Nasal cavity respiratory epithelium epithelial cell of viscerocranial mucosa (primary cell): ENCODE measurements around the gene TIMM50. TPM values are rescaled to one million over a fixed set of nuclear protein-coding genes. Genes with fewer than 3 reads are reported as not detected.

Source experiments
- total RNA-seq: library from RNA; depleted of rRNA; stranded (reverse); fragments of >200 nt; gene quantifications from 2 replicates; pipeline ENCODE4 v1.2.3, GENCODE V29; 2014

TIMM50 gene
- 52.6 and 82.4 TPM in 2 replicates for total RNA-seq

DNA sequence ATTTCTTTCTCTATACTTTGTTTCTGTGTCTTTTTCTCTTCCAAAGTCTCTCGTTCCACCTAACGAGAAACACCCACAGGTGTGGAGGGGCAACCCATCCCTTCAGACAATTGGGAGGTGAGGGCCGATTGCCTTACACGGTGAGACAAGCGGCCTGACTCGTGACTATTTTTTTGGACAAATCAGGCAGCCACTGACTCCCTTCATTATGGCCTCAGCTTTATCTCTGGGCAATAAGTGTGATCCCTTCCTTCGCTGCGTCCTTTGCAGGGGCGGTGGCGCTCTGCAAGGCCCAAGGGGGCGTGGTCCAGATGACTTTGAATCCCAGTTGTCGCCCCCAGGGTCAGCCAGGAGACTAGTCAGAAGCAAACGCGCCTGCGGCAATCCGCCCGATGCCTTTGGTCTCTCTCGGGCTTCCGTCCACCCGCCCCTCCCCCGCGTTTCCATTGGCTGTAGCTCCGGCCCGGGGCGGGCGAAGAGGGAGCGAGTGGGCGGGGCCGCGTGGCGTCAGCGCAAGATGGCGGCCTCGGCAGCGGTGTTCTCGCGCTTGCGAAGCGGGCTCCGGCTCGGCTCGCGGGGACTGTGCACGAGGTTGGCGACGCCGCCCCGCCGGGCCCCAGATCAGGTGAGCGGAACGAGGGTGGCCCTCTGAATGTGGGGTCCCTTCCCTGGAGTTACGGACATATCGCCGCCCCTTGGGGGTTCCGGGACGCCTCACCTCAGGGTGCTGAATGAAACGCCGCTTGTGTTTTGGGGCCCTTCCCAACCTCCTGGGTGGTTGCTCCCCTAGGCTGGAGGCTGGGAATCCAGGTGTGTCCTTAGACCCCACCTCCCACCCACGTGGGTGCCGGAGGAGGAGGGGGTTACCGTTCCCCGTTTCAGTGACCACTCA is at the start of gene TIMM50:
TSS of gene TIMM50 (plus strand) at position 502 of the 892 bp plus-strand sequence. CDS start at position 518, 16 bp downstream.

DNA sequence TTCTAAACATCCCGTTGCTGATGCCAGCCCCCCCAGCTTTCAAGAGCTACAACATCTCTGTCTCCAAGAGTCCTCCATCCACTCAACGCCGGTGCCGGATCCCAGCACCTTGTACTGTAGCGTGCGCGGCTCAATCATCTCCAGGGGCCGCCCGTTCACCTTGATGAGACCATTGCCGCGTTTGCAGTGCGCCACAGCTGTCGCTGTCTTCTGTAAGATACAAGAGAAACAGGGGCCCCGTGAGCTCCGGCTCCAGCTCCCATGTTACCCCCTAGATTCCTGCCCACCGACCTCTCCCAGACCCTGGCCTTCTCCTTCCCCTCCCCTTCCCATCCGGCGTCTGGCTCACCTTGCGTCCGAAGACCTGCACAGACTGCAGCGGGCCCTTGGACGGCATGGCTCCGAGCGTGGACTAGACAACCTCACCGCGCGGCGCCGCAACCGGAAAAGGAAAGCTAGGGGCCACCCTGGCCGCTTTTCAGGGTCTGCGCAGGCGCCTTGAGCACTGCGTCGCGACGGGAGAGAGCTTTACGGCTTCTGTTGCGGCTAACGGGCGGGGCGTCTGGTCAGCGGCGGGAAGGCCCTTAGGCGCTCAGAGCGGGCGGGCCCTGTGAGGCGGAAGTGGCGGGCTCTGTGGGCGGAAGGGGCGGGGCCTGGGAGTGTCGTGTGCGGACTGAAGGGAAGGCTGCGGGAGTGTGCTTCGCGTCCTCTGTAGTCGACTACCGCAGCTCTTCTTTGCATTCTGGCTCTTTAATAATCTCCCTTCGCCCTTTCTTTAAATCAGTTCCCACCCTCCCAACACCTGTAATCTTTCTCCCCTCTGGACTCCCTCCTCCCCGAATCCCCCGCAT is 44.9 kb upstream of the TIMM50 start, which contains the start of gene RPS16:
TSS of gene RPS16 (minus strand) at position 451 of the 851 bp plus-strand sequence. CDS start at position 397, 54 bp downstream.

DNA sequence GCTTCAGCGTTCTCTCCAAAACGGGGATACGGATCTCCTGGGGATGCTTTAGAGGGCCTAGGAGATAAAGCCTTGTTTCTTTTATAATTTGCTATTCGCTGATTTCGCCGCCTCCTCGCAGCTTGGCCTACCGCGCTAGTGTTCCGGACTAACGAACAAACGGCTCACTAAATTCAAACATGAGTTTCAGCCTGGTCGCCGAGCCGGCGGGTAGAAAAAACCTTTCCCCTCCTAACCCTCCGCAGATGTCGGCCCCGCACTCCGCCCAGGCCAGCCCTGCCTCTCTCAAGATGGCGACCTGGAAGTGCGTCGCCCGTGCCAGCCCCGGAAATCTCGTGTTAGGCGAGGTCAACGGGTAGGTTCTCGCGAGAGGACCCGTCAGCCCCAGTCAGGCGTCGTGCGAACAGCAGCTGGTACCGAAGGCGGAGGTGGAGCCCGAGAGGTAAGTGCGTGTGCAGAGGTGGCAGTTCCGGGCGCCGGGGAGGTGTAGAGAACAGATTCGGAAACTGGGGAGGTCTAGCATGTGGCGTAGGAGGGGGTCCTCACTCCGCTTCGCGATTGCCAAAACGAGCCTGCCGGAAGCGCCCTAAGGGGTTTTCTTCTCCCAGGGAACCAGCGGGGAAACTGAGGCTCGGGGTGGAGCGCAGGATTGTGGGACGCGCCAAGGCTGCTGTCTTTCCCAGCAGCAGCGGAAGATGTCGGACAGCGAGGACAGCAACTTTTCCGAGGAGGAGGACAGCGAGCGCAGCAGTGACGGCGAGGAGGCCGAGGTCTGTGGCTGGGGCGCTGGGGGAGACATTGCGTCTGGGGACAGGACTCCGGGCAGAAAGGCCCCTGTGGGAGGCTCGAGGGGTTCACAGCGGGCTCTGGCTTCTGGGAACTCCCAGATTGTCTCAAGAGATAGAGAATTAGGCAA is 35.2 kb upstream of the TIMM50 start, which contains the start of gene SUPT5H:
TSS of gene SUPT5H (plus strand) at position 387 of the 916 bp plus-strand sequence. CDS start at position 696, 309 bp downstream.

DNA sequence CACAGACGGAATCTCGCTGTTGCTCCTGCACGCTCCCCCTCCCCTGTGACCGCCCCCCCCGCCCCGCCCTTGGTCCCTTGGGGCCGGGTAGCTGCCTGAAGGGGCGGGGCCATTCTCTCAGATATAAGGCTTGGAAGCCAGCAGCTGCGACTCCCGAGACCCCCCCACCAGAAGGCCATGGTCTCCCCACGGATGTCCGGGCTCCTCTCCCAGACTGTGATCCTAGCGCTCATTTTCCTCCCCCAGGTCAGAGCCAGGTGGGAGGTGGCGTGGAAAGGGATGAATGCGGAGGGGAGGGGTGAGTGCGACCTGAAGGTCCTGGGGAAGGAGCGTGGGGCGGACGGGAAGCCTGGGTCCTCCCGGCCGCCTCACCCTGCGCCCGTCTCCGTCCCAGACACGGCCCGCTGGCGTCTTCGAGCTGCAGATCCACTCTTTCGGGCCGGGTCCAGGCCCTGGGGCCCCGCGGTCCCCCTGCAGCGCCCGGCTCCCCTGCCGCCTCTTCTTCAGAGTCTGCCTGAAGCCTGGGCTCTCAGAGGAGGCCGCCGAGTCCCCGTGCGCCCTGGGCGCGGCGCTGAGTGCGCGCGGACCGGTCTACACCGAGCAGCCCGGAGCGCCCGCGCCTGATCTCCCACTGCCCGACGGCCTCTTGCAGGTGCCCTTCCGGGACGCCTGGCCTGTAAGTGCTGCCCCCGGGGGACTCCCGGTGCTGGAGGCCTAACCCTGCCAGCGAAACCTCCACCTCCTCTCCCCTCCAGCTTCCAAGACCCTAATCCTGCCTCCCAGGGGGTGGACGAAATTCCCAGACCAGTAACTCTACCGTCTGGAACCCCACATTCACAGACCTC is 18.4 kb downstream of the TIMM50 start, which contains the start of gene DLL3:
TSS of gene DLL3 (plus strand) at position 150 of the 845 bp plus-strand sequence. CDS start at position 178, 28 bp downstream.

DNA sequence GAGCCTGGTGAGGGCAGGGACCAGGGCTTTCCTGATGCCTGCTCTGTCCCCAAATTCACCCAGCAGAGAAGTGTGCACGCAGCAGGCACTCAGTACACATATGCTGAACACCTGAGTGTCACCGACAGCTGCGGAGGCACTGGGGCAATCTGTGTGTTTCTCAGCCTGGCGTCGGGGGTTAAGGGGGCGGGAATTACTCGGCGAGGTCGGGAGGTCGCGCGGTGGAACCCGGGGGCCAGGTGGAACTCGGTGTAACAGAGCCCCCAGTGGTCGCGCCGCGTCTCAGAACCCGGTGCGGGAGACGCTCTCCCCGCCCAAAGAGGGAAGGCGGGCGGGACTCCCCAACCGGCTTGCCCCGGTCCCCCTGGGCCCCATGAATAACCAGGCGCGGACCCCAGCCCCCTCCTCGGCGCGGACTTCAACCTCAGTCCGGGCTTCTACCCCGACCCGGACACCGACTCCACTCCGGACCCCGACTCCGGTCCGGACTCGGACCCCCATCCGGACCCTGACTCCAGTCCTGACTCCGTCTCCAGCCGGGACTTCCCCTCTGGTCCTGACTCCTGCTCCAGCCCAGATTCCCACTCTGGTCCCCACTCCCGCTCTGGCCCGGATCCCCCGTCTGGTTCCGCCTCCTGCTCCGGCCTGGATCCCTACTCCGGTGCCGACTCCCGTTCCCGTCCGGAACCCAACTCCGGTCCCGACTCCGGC is 34.4 kb downstream of the TIMM50 start, which contains the start of gene SELENOV:
TSS of gene SELENOV (plus strand) at position 300 of the 711 bp plus-strand sequence. CDS start at position 374, 74 bp downstream.

DNA sequence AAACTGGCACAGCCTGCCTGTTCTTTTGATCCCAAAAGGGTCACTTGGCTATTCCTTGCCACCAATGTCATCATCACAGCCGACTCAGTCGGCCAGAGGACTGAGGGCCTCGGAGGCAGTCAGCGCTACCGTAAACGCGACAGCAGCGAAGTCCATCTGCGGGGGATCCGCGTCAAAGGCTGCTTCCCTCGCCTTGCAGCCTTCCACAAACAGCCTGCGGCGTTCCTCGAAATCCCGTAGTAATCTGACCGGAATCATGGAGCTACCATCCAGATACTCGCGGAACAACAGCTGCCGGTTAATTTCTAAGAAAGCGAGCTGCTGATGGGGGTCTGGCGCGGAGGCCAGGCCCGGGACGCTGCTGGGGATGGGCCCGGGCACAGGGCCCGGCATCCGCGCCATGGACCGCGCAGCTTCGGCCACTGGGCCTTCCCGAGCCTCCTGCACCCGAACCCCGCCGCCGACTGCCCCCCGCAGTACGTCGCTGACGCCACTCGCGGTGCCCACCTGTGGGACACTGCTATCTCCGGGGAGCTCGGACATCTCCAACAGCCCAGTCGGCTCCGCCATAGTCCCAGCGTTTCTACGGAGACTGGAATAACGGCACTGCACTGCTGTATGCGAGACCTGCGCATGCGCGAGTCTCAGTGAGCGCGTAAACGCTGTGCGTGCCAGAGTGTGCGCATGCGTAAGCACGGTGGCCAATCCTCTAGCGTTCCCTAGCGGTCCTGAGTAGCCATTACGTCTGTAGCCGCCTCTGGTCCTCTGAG is 51.8 kb downstream of the TIMM50 start, which contains the start of gene EID2B:
TSS of gene EID2B (minus strand) at position 620 of the 770 bp plus-strand sequence. CDS start at position 570, 50 bp downstream.

DNA sequence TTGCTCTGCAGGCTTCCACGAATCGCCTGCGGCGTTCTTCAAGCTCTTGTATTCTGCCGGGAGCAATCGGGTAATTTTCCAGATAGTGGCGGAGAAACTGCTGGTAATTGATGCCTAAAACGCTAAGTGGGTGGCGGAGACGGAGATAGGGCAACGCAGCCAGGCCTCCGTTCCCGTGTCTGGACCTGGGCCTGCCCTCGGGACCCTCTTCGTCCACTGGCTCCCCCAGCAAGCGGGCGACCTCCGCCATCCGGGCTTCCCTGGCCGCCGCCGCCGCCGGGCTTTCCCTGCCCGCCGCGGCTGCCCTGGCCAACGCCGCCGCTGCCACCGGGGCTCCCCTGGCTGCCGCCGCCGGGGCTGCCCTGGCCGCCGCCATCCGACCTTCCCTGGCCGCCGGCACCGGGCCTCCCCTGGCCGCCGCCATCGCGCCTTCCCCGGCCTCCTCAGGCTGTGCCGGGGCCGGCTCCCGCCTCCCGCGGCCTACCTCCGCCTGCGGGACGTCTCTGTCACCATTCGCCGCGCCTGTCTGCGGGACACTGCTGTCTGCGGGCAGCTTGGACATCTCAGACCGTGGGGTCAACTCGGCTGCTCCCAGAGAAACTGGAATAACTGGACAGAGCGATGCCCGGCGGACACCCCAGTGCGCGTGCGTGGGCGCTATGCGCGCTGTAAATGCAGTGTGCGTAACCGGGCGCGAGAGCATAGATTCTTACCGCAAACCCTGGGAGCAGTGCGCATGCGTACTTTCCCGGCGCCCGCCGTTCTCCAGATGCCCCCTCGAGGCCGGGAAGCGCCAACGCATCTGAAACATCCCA is 59.1 kb downstream of the TIMM50 start, which contains the start of gene EID2:
TSS of gene EID2 (minus strand) at position 644 of the 815 bp plus-strand sequence. CDS start at position 562, 82 bp downstream.

Other genes starting within 250 kb of the TIMM50 start
- gene IFNL3, start 235.8 kb upstream of the TIMM50 start, total RNA-seq = not detected in 2 replicates
- not detected in 2 replicates for gene IFNL4, start 232.0 kb upstream of the TIMM50 start, total RNA-seq
- not detected in 2 replicates for gene IFNL2, start 212.4 kb upstream of the TIMM50 start, total RNA-seq
- gene IFNL1, start 184.4 kb upstream of the TIMM50 start, total RNA-seq = not detected in 2 replicates
- under 0.01 and 0.28 TPM in 2 replicates for gene LRFN1, start 160.0 kb upstream of the TIMM50 start, total RNA-seq
- not detected in 2 replicates for gene GMFG, start 144.8 kb upstream of the TIMM50 start, total RNA-seq
- gene SAMD4B, start 138.4 kb upstream of the TIMM50 start, total RNA-seq = 27.7 and 86.7 TPM in 2 replicates
- gene PAF1, start 89.7 kb upstream of the TIMM50 start, total RNA-seq = 36.4 and 40.0 TPM in 2 replicates
- 13.7 TPM in 2 replicates for gene MED29, start 89.5 kb upstream of the TIMM50 start, total RNA-seq
- 6.5 and 14.8 TPM in 2 replicates for gene ZFP36, start 74.0 kb upstream of the TIMM50 start, total RNA-seq
- 4.8 and 20.1 TPM in 2 replicates for gene PLEKHG2, start 68.2 kb upstream of the TIMM50 start, total RNA-seq
- 143 and 397 TPM in 2 replicates for gene RPS16, start 44.9 kb upstream of the TIMM50 start, total RNA-seq
- 39.0 and 69.6 TPM in 2 replicates for gene SUPT5H, start 35.3 kb upstream of the TIMM50 start, total RNA-seq
- gene DLL3, start 18.1 kb downstream of the TIMM50 start, total RNA-seq = 0.07 and 0.34 TPM in 2 replicates
- not detected in 2 replicates for gene SELENOV, start 34.3 kb downstream of the TIMM50 start, total RNA-seq
- gene EID2B, start 52.0 kb downstream of the TIMM50 start, total RNA-seq = 0.71 and 1.0 TPM in 2 replicates
- 5.4 and 8.5 TPM in 2 replicates for gene EID2, start 59.3 kb downstream of the TIMM50 start, total RNA-seq
- gene LGALS13, start 121.7 kb downstream of the TIMM50 start, total RNA-seq = not detected in 2 replicates
- gene LGALS16, start 175.1 kb downstream of the TIMM50 start, total RNA-seq = not detected in 2 replicates
- gene LGALS14, start 223.6 kb downstream of the TIMM50 start, total RNA-seq = not detected in 2 replicates